H1 (cell line): ENCODE data around the gene PRPH2. TPM values are rescaled to one million over a fixed set of nuclear protein-coding genes. Genes with fewer than 3 reads are reported as not detected.

ENCODE experiments used
- CTCF ChIA-PET: fragments of 300-600 bp; sonication (Branson Sonifier 250); formaldehyde crosslinking; loops from one replicate; lab custom pipeline; 2021; ENCODE audit not compliant: partially characterized antibody; lab: Charles Lee
- POLR2A ChIA-PET: fragments of 300-600 bp; sonication (Branson Sonifier 250); formaldehyde crosslinking; loops from one replicate; lab custom pipeline; 2021; ENCODE audit warnings: inconsistent platforms; ENCODE audit not compliant: partially characterized antibody; lab: Charles Lee
- DNase-seq, 2 experiments: peaks; one replicate each; pipeline versions ENCODE4 v3.0.0 to v3.0.0-alpha.2; 2010 to 2022; ENCODE audit warnings: low spot score in 2 of 2, low read depth in 1 of 2, mixed read lengths in 1 of 2
- FAIRE-seq: peaks from 2 replicates; lab custom pipeline; 2011; peaks lifted over from hg19 to GRCh38; lab: Jason Lieb, UNC
- H2AFZ ChIP-seq: 2 replicates; pipeline ENCODE4 v1.8.1; 2012; ENCODE audit warnings: low read length, inconsistent platforms
- H2AK5ac ChIP-seq: 2 replicates; pipeline ENCODE4 v1.6.1; 2013; ENCODE audit warnings: low read depth, low read length
- H2BK120ac ChIP-seq: replicated peaks from 2 replicates; pipeline ENCODE3; 2013; ENCODE audit warnings: low read depth, low read length, inconsistent platforms
- H2BK12ac ChIP-seq: 2 replicates; pipeline ENCODE4 v1.6.1; 2013; ENCODE audit warnings: low read depth, low read length
- H2BK15ac ChIP-seq: 2 replicates; pipeline ENCODE4 v1.6.1; 2013; ENCODE audit warnings: low read length
- H2BK20ac ChIP-seq: 2 replicates; pipeline ENCODE4 v1.6.1; 2013; ENCODE audit warnings: low read length
- H2BK5ac ChIP-seq: 2 replicates; pipeline ENCODE4 v1.6.1; 2013; ENCODE audit warnings: low read depth, low read length
- H3K14ac ChIP-seq: 2 replicates; pipeline ENCODE4 v1.6.1; 2013; ENCODE audit warnings: inconsistent platforms; ENCODE audit not compliant: insufficient read length
- H3K18ac ChIP-seq: 2 replicates; pipeline ENCODE4 v1.6.1; 2013; ENCODE audit warnings: low read length; ENCODE audit errors: extremely low read depth
- H3K23ac ChIP-seq: 2 replicates; pipeline ENCODE4 v1.6.1; 2013; ENCODE audit warnings: inconsistent platforms; ENCODE audit not compliant: insufficient read length
- H3K23me2 ChIP-seq: 2 replicates; pipeline ENCODE4 v1.6.1; 2013; ENCODE audit warnings: low read depth, low read length
- H3K27ac ChIP-seq: 2 replicates; pipeline ENCODE4 v1.6.1; 2011; ENCODE audit warnings: low read depth, low read length, inconsistent platforms
- H3K27me3 ChIP-seq, 4 experiments: replicated peaks in 1 of 4; 1 replicate in 1 of 4; 2 replicates in 3 of 4; pipeline versions ENCODE4 v1.6.1 to v1.8.1; 2011 to 2013; ENCODE audit warnings: low read length in 3 of 4, mild to moderate bottlenecking in 3 of 4, inconsistent platforms in 2 of 4, mixed read lengths in 2 of 4, moderate library complexity in 1 of 4; ENCODE audit not compliant: control insufficient read depth in 3 of 4, insufficient read depth in 3 of 4; ENCODE audit errors: extremely low read depth in 1 of 4
- H3K36me3 ChIP-seq, 4 experiments: 2 replicates each; pipeline versions ENCODE4 v1.6.1 to v1.8.1; 2011 to 2013; ENCODE audit warnings: mild to moderate bottlenecking in 4 of 4, low read length in 3 of 4, moderate library complexity in 2 of 4, control low read depth in 1 of 4, inconsistent platforms in 1 of 4; ENCODE audit not compliant: insufficient read depth in 4 of 4, control insufficient read depth in 2 of 4
- H3K4ac ChIP-seq: replicated peaks from 2 replicates; pipeline ENCODE3; 2013; ENCODE audit warnings: low read length, low read depth, mixed read lengths, inconsistent platforms; ENCODE audit not compliant: insufficient read length
- H3K4me1 ChIP-seq, 4 experiments: replicated peaks in 1 of 4; 1 replicate in 1 of 4; 2 replicates in 3 of 4; pipeline versions ENCODE4 v1.6.1 to v1.8.1; 2011 to 2013; ENCODE audit warnings: low read length in 3 of 4, inconsistent platforms in 2 of 4, mixed read lengths in 1 of 4; ENCODE audit not compliant: insufficient read depth in 4 of 4, control insufficient read depth in 3 of 4
- H3K4me2 ChIP-seq, 2 experiments: 2 replicates each; pipeline versions ENCODE4 v1.6.1 to v1.8.1; 2011 to 2013; ENCODE audit warnings: low read depth in 2 of 2, low read length in 2 of 2, control low read depth in 1 of 2, inconsistent platforms in 1 of 2, mild to moderate bottlenecking in 1 of 2; ENCODE audit not compliant: insufficient read depth in 1 of 2
- H3K4me3 ChIP-seq, 4 experiments: fragments of 200-600, 300-600 bp in 1 of 4; sonication (generic), shearing (Covaris generic), sonication (Bioruptor Twin) in 1 of 4; 2 replicates each; pipeline versions ENCODE4 v1.5.1 to v1.8.1; 2011 to 2016; ENCODE audit warnings: low read length in 4 of 4, low read depth in 3 of 4, control low read depth in 2 of 4, inconsistent platforms in 2 of 4, mild to moderate bottlenecking in 2 of 4, mixed read lengths in 1 of 4, moderate library complexity in 1 of 4; ENCODE audit not compliant: insufficient read depth in 2 of 4; ENCODE audit errors: extremely low read depth in 1 of 4
- H3K56ac ChIP-seq: replicated peaks from 2 replicates; pipeline ENCODE3; 2013; ENCODE audit warnings: low read depth, mild to moderate bottlenecking, mixed read lengths, low read length, inconsistent platforms; ENCODE audit not compliant: insufficient read length
- H3K79me1 ChIP-seq: 2 replicates; pipeline ENCODE4 v1.6.1; 2013; ENCODE audit warnings: low read depth, low read length, control low read depth
- H3K79me2 ChIP-seq, 2 experiments: 2 replicates each; pipeline versions ENCODE4 v1.6.1 to v1.8.1; 2012 to 2013; ENCODE audit warnings: low read length in 2 of 2, mild to moderate bottlenecking in 2 of 2, inconsistent platforms in 1 of 2; ENCODE audit not compliant: insufficient read depth in 2 of 2, control insufficient read depth in 1 of 2
- H3K9ac ChIP-seq, 4 experiments: replicated peaks in 1 of 4; 1 replicate in 1 of 4; 2 replicates in 3 of 4; pipeline versions ENCODE4 v1.6.1 to v1.8.1; 2011 to 2013; ENCODE audit warnings: low read depth in 3 of 4, low read length in 3 of 4, control low read depth in 2 of 4, mild to moderate bottlenecking in 2 of 4, moderate library complexity in 2 of 4, inconsistent platforms in 1 of 4; ENCODE audit errors: extremely low read depth in 1 of 4
- H3K9me3 ChIP-seq, 2 experiments: 2 replicates each; pipeline versions ENCODE4 v1.6.1 to v1.8.1; 2012 to 2013; ENCODE audit warnings: mild to moderate bottlenecking in 2 of 2, moderate library complexity in 2 of 2, control low read depth in 1 of 2, inconsistent platforms in 1 of 2, low read depth in 1 of 2, low read length in 1 of 2, mixed read lengths in 1 of 2; ENCODE audit not compliant: insufficient read depth in 2 of 2
- H4K20me1 ChIP-seq, 2 experiments: replicated peaks in 1 of 2; 2 replicates each; pipeline versions ENCODE3 to v1.8.1; 2011 to 2013; ENCODE audit warnings: inconsistent platforms in 2 of 2, low read length in 2 of 2, mild to moderate bottlenecking in 1 of 2; ENCODE audit not compliant: insufficient read depth in 2 of 2, control insufficient read depth in 1 of 2
- H4K5ac ChIP-seq: 2 replicates; pipeline ENCODE4 v1.6.1; 2013; ENCODE audit warnings: low read length, low read depth, mixed read lengths, inconsistent platforms; ENCODE audit not compliant: insufficient read length
- H4K8ac ChIP-seq: 2 replicates; pipeline ENCODE4 v1.8.0; 2013; ENCODE audit warnings: mild to moderate bottlenecking, moderate library complexity, low read length, inconsistent platforms; ENCODE audit not compliant: insufficient read depth; ENCODE audit errors: extremely low read depth
- H4K91ac ChIP-seq: replicated peaks from 2 replicates; pipeline ENCODE3; 2013; ENCODE audit warnings: low read length, mixed read lengths, inconsistent platforms; ENCODE audit not compliant: insufficient read length
- CBX8 ChIP-seq: fragments of 300-800, 300-1000 bp; sonication (generic); IDR thresholded peaks from 2 replicates; pipeline ENCODE4 v1.7.1; 2016; ENCODE audit warnings: low read depth, low read length, borderline replicate concordance
- MAFK ChIP-seq: IDR thresholded peaks from 2 replicates; pipeline ENCODE4 v1.6.1; 2012; ENCODE audit warnings: low read depth, mild to moderate bottlenecking, improper control_type of control experiment, low read length
- POLR2A ChIP-seq, 2 experiments: IDR thresholded peaks; 1 replicate in 1 of 2; 2 replicates in 1 of 2; pipeline ENCODE4 v1.6.1; 2011; ENCODE audit warnings: low read depth in 2 of 2, low read length in 2 of 2, mild to moderate bottlenecking in 2 of 2; ENCODE audit errors: control extremely low read depth in 1 of 2
- RXRA ChIP-seq: IDR thresholded peaks from 2 replicates; pipeline ENCODE4 v1.6.1; 2011; ENCODE audit warnings: low read depth, mild to moderate bottlenecking, low read length, moderate library complexity; ENCODE audit not compliant: insufficient read depth
- SIRT6 ChIP-seq: IDR thresholded peaks from one replicate; pipeline ENCODE4 v1.7.1; 2012; ENCODE audit warnings: low read length, inconsistent platforms
- TAF1 ChIP-seq: IDR thresholded peaks from 2 replicates; pipeline ENCODE4 v1.6.1; 2011; ENCODE audit warnings: mild to moderate bottlenecking, low read depth, low read length
- ZNF274 ChIP-seq: IDR thresholded peaks from 2 replicates; pipeline ENCODE4 v1.7.0; 2012; ENCODE audit warnings: low read length, borderline replicate concordance; ENCODE audit errors: extremely low read depth
- WGBS, 2 experiments: shearing (Covaris generic) in 1 of 2; methylation state at CpG; one replicate each; pipeline versions ENCODE4 v1.1.6 to v1.1.7; 2013 to 2015; ENCODE audit warnings: low lambda C conversion rate in 2 of 2, mixed read lengths in 2 of 2, inconsistent platforms in 1 of 2, low coverage in 1 of 2, missing lambda C conversion rate in 1 of 2; ENCODE audit not compliant: insufficient replicate concordance in 2 of 2, insufficient coverage in 1 of 2, insufficient read length in 1 of 2; ENCODE audit errors: extremely low coverage in 1 of 2, missing lambda C conversion rate in 1 of 2; 5-methylcytosine and 5-hydroxymethylcytosine counted together
- polyA plus RNA-seq, 7 experiments: library from polyadenylated mRNA; depleted of rRNA in 3 of 7; stranded (reverse) in 5 of 7; unstranded in 2 of 7; fragments of >200 nt in 5 of 7; fragments of 200-250 nt in 2 of 7; gene quantifications; 1 replicate in 5 of 7; 2 replicates in 1 of 7; 4 replicates in 1 of 7; pipeline versions ENCODE4 v1.2.1 to v1.2.3, GENCODE V29; 2011 to 2013; ENCODE audit warnings: missing spikeins in 2 of 7, mixed read lengths in 2 of 7
- total RNA-seq: library from RNA; stranded (reverse); fragmentation: NEBNext Ultra II Directional; extraction: Animal tissue kit (Norgen Biotek cat#: 25700); gene quantifications from 2 replicates; pipeline ENCODE4 v1.2.1, GENCODE V29; 2021

PRPH2 gene
- total and polyA plus RNA-seq, 2 of the 8 experiments (the other 6 are each of a cell fraction or from before 2014, with no cell fraction given), result 0.23 to 0.65 TPM

GRCh38 chr6:42748203-42748898 is 26.0 kb upstream of the PRPH2 start:
- no peak overlapping the region for H3K27ac ChIP-seq
- H3K23me2 ChIP-seq, result peaks cover 13% of the 10 kb centered on the region
- H3K4me2 ChIP-seq, result peak overlapping the region in 1 of 2 experiments; percentile 88; a peak in 1 of 4 replicates
- no peak overlapping the region for H2BK120ac ChIP-seq
- H2BK5ac ChIP-seq, result no peak overlapping the region
- no peak overlapping the region for H4K8ac ChIP-seq
- FAIRE-seq (no peak), DNase-seq (no peak)
- no peak overlapping the region for H3K14ac ChIP-seq
- H3K79me2 ChIP-seq, result peaks cover 0 to 30% of the 10 kb centered on the region in 2 experiments; a peak in 3 of 4 replicates
- peaks cover 5 to 6% of the 10 kb centered on the region in 2 experiments for H4K20me1 ChIP-seq
- no peaks in the 10 kb centered on the region for H3K27me3 ChIP-seq
- peaks cover 8% of the 10 kb centered on the region; the same call in 1 of the 2 replicates for H3K79me1 ChIP-seq
- H2BK15ac ChIP-seq, result no peak overlapping the region
- no peak overlapping the region for H2BK20ac ChIP-seq
- no peak overlapping the region for H3K18ac ChIP-seq
- no peak overlapping the region for H3K23ac ChIP-seq
- H2AFZ ChIP-seq, result no peak overlapping the region
- no peak overlapping the region for H2AK5ac ChIP-seq
- POLR2A ChIA-PET, result interaction anchor here (0.8 to 17.0 kb wide), 11 partner anchors 8 to 397 kb away, joined by 3 to 277 read pairs (median 3); partner anchors contain the start of gene BICRAL
- no peak overlapping the region for H3K4ac ChIP-seq
- H3K56ac ChIP-seq, result no peak overlapping the region
- H2BK12ac ChIP-seq, result no peak overlapping the region
- no peak overlapping the region for H4K91ac ChIP-seq
- TF ChIP-seq TAF1 (no peak), CBX8 (no peak), RXRA (no peak), SIRT6 (no peak), MAFK (no peak), POLR2A (IDR thresholded peaks at IDR 0.05; ENCODE audit: control extremely low read depth in 1 of 2, low read depth in 2 of 2, low read length in 2 of 2) (no peak), ZNF274 (no peak)
- no peaks in the 10 kb centered on the region for H3K36me3 ChIP-seq
- H3K9ac ChIP-seq, result no peak overlapping the region
- peak overlapping the region in 1 of 4 experiments; percentile 88; a peak in 2 of 8 replicates for H3K4me3 ChIP-seq
- CTCF ChIA-PET, result interaction anchor here (0.5 to 2.1 kb wide), 5 partner anchors 10 to 197 kb away, joined by 3 to 9 read pairs (median 5); no protein-coding TSS in a partner anchor
- peak overlapping the region; percentile 16 for H4K5ac ChIP-seq
- no peaks in the 10 kb centered on the region for H3K9me3 ChIP-seq
- WGBS, 2 experiments, result 76% methylated on average over 8 of the region's 8 CpGs; no CpG with 5 or more reads in 1 of the 2 experiments
- H3K4me1 ChIP-seq, result peaks cover 5 to 7% (median 6%) of the 10 kb centered on the region in 4 experiments; a peak in 6 of 7 replicates
